Stimulated activated CD4-positive, alpha-beta T cell treated with anti-CD3 and anti-CD28 coated beads, TNF-alpha, amount 100 ng/mL, for 1 hour (primary cell): ENCODE data around the gene CHRND.
A peak's percentile ranks its signal among the peaks of the same experiment; 100 is the strongest.

Experiments used
- DNase-seq, 3 donors: peaks; one replicate each; pipeline ENCODE4 v3.0.0-alpha.2; 2020; ENCODE audit warnings: low read depth in 3 of 3, low spot score in 1 of 3

Gene CHRND

GRCh38 chr2:232502911-232503808 lies 22.8 kb upstream of the CHRND start:
- peak in 1 of 3 donors; percentile 26 for DNase-seq

GRCh38 chr2:232503809-232504323 lies 22.1 kb upstream of the CHRND start:
- no peak for DNase-seq

DNA sequence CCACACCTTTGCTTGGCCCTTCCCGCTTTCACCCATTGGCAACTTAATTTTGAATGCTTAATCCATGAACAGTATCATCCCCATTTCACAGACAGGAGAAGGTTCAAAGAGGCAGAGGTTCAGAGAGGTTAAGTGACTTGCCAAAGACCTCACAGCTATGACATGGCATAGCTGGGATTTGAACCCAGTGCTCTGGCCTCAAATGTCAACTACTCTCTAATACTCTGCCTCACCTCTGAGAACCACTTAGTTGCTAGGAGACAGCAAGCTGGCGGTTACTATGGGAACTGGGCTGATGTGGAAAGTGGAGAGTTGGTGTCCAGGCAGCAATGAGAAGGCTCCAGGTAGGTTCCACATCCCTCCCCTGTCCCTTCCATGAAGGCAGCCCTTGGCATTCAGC lies 21.5 kb upstream of the CHRND start:
- DNase-seq: no peak

DNA sequence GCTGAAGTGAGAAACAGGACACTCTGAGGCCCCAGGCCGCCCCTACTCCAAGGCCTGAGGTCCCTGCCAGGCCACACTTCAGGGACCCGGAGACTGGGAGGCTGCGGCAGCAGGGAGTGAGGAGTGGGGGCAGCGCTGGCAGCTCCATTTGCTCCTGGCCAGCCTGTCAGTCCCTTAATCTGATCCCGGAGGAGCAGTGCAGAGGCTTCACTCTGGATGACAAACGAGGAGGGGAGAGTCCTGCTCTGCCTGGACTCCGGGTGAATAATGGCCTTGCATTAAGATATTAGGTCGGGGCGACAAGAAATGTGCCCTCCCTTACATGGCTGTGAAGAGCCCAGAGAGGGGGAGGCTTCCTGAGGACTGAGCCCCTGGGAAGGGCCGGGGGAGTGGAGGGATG lies 20.1 kb upstream of the CHRND start:
- no peak for DNase-seq

DNA sequence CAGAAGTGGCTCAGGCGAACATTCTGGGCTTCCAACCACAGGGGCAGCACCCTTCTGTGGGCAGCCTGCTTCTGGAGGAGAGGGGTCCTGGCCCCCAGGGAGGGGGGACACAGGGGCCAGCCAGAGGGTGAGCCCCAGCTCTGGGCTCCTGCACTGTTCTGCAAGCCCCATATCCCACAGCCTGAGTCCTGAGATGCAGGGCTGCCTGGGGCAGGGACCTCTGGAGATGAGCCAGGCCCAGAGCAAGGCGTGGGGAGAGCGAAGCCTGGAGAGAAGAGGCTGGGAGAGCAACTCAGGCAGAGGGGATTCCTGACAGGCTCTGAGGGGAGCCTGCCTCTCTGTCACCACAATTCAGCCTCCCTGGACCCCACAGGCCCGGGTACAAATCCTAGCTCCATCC lies 19.3 kb upstream of the CHRND start:
- no peak for DNase-seq

DNA sequence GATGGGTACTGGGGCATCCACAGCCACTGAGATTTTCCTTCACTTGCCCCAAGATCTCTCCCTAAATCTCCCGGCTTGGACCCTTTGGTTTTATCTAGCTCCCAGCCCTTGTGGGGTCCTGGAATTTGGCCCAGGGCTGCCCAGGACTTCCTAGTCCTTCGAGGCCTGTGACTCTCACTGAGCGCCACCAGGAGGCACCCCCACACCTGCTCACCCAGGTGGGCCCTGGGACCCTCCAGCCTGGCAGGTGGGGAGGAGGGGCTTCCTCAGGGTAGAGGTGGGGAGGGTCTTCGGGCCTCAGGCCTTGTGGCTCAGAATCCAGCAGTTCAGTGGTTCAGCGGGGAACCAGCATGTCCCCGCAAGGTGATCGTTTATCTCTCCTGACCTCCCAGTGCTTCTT lies 17.7 kb upstream of the CHRND start:
- no peak for DNase-seq

DNA sequence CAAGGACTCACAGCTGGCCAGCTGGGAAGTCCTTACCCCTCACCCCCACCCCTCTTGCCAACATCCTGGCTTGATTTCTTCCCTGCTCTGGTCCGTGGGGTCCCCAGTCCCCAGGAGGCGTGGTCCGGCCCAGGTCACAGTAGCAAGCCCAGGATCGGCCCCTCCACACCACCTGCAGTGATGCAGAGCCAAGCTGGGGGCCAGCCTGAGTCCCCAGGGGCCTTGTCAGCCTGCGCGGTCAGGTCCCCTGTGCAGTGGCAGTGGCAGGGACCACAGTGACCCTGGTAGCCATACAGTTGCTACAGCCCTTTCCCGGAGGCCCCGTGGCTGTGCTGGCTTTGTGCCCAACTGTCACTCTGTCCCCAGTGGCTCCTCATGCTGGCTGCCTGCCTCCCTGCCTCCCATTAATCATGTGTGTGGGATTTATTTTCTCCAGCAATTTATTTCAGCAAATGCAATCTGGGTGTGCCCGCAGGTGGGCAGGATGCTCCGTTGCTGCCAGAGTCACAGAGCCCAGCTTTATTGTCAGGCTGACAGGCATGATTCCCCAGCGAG lies 14.5 kb upstream of the CHRND start:
- no peak for DNase-seq

GRCh38 chr2:232512602-232513001 lies 13.4 kb upstream of the CHRND start:
- no peak for DNase-seq

DNA sequence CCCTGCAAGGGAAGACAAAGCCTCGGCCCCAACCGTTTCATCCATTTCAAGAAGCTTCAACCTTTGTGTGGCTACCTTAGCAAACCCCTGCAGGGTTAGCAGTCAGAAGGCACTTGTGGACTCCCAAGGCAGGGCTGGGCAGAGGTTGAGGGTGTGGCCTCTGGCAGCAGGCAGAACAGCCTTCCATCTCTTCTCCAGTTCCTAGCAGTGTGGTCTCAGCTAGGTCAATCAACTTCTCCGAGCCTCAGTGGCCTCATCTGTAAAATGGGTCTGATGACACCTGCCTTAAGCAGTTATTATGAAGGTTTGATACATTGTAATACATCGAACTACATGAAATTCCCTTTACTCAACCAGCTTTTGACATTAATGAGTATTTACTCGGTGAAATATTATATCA lies 12.6 kb upstream of the CHRND start:
- no peak for DNase-seq

GRCh38 chr2:232515639-232516038 lies 10.3 kb upstream of the CHRND start:
- DNase-seq: no peak

- no peak for DNase-seq
These were observed 9.4 kb upstream of the CHRND start for GRCh38 chr2:232516551-232516950.

DNA sequence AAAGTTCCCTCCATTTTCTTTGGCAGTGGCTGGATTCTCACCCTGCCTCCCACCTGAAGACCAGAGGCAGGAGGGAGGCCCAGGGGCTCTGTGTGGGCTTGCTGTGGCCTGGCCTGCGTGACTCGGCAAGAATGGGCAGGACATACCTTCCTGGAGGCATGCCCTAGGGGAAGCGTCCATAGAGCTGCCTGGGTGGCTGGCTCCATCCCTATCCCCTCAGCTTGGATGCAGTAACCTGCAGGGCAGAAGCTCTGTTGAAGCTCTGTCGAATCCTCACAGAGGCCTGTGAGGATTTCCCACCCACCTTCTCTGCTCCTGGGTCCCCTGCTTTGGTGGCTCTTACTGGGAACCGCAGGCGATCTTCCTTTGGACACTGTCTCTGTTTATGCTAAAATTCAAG lies 7.1 kb upstream of the CHRND start:
- no peak for DNase-seq

DNA sequence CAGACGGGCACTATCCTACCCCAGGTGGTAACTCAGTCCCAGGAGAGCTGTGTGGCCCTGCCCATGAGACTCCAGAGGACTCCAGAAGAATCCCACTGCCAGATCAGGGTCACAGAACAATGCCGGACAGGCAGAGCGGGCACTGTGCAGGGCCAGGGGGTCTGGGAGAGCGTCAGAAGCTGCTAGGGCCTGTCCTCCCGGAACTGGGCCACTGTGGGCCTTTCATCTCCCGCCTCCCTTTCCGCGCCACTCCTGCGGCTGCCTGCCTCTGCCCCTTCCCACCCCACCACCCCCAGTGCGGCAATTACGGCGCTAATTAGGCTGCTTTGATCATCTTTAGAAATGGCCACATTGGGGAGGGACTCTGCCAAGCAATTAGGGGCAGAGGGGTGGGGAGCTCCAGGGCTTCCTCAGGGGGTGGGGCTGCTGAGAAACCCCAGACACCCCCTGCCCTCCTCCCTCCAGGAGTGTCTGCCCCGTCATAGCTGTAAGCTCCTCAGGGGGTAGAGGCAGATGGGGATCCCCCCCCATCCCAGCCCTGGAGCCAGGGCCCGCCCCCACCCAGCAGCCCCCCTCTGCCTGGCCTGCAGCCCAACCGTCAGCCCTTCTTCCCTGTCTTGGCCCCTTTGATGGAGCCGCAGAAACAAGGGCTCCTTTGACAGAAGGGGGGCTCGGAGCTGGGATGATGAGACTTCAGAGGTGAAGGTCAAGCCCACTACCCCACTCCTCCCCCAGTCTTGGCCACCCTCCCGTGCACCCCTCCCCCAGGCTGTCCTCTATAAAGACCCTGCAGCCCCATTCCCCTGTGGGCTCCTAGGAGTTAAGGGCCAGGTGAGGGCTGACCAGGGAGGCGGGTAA lies 6.2 kb upstream of the CHRND start, which contains the start of gene PRSS56:
Gene PRSS56 (plus strand): TSS at position 808 of the 858 bp plus-strand sequence. CDS start 211 bp downstream, outside the sequence.
- no peak for DNase-seq

- DNase-seq: no peak
These were observed 5.5 kb upstream of the CHRND start for GRCh38 chr2:232520489-232520888.

DNA sequence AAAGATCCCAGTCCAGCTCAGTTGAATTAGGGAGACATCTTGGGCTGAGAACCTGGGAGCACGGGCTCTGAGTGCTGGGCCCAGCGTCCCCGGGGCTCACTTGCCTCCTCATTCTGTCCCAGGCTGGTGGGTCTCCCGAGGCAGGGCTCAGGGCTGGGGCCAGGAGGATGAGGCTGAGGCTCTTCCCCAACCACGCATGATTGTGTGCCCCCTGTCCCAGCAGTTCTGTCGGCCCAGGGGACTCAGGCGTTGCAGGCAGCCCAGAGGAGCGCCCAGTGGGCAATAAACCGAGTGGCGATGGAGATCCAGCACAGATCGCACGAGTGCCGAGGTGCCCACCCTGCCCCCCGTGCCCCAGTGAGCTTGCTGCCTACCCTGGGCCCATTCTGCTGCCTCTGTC lies 4.9 kb upstream of the CHRND start:
- DNase-seq: no peak

DNA sequence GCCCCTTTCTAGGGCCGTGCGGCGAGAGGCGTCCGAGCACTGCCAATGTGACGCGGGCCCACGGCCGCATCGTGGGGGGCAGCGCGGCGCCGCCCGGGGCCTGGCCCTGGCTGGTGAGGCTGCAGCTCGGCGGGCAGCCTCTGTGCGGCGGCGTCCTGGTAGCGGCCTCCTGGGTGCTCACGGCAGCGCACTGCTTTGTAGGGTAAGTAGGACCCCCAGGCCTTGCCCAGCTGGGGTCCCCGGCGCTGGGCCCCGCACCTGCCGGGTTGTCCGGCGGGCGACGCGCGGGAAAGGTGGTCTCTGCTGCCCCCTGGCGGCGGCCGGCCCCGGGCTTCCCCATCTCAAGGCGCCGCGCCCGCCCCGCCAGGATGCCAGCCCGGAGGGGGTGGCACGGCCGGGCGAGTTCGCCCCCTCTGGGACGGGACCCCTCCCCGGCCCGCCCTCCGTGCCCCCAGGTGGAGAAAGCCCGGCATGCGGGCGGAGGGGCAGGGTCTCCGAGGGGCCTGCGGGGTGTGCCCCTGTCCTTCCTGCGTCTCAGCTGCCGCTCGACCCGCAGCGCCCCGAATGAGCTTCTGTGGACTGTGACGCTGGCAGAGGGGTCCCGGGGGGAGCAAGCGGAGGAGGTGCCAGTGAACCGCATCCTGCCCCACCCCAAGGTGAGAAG lies 3.9 kb upstream of the CHRND start:
- peak; percentile 9 to 75 (median 41) for DNase-seq

DNA sequence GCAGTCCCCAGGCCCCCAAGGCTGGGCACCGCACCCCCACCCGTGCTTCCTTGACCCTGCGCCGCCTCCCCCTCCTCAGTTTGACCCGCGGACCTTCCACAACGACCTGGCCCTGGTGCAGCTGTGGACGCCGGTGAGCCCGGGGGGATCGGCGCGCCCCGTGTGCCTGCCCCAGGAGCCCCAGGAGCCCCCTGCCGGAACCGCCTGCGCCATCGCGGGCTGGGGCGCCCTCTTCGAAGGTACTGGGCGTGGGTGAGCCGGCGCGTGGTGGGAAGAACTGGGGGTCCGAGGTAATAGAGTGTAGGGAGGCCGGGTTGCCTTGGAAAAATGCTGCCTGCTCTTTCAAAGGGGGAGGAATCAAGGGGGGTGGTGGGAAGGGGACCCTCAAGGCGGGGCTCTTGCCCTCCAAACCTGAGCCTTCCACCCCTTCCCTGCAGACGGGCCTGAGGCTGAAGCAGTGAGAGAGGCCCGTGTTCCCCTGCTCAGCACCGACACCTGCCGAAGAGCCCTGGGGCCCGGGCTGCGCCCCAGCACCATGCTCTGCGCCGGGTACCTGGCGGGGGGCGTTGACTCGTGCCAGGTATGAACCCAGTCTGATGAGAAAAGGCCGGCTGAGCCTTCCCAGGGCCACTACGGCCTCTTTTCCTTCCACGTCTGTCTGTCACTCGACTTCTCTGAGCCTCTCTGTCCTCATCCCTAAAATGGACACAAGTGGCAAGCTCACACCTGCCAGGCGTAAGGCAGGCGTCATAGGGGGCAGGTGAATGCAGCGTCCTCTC lies 3.1 kb upstream of the CHRND start:
- DNase-seq: no peak

- DNase-seq: no peak
These were observed 2.6 kb upstream of the CHRND start for GRCh38 chr2:232523402-232523681.

GRCh38 chr2:232523682-232524597 lies 2.0 kb upstream of the CHRND start:
- no peak for DNase-seq
